Measurements from ENCODE around the gene CMC2.

DNA sequence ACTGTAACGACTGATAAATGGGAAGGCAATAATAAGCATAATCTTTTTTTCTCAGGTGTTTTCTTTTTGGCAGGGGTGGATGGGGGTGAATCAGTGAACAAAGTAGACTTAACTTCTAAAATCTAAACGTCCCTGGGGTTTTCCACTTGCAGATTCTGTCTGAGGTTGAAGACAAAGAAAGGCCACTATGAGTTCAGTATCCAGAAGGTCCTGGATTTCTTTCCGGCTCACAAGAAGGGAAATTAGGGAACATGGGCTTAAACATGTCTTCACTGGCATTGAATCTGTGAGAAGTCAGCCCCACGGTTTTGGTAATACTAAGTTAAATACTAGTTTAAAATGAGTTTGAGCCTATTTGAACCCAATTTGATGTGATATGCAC, 67.8 kb downstream of the CMC2 start:
- TF ChIP-seq POLR2A (IDR thresholded peaks at IDR 0.05) (no peak), EP300 (IDR thresholded peaks at IDR 0.05) (no peak), POLR2AphosphoS5 (IDR thresholded peaks at IDR 0.05) (no peak)
- TF ChIP-seq, protein P1, sequence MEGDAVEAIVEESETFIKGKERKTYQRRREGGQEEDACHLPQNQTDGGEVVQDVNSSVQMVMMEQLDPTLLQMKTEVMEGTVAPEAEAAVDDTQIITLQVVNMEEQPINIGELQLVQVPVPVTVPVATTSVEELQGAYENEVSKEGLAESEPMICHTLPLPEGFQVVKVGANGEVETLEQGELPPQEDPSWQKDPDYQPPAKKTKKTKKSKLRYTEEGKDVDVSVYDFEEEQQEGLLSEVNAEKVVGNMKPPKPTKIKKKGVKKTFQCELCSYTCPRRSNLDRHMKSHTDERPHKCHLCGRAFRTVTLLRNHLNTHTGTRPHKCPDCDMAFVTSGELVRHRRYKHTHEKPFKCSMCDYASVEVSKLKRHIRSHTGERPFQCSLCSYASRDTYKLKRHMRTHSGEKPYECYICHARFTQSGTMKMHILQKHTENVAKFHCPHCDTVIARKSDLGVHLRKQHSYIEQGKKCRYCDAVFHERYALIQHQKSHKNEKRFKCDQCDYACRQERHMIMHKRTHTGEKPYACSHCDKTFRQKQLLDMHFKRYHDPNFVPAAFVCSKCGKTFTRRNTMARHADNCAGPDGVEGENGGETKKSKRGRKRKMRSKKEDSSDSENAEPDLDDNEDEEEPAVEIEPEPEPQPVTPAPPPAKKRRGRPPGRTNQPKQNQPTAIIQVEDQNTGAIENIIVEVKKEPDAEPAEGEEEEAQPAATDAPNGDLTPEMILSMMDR (IDR thresholded peaks at IDR 0.05): no peak

All from sigmoid colon (tissue), 4 donors.